K562 treated with DMSO at 1 percent for 12 hours (cell line): Measurements from ENCODE around the gene MTMR2. TPM values are rescaled to one million over a fixed set of nuclear protein-coding genes. Genes with fewer than 3 reads are reported as not detected.

Experiments used
- total RNA-seq: library from RNA; unstranded; fragments of 300-600 nt; gene quantifications from 2 replicates; pipeline ENCODE4 v1.2.3, GENCODE V29; 2022; ENCODE audit not compliant: insufficient read depth

The MTMR2 gene
- total RNA-seq, result 7.8 and 16.7 TPM in 2 replicates

GRCh38 chr11:95923728-95924413, at the start of gene MTMR2:
Gene MTMR2 (minus strand): TSS chr11:95924107. CDS start chr11:95923954, 153 bp downstream.

GRCh38 chr11:95790123-95790932, 133.6 kb downstream of the MTMR2 start, which contains the start of gene CEP57:
Gene CEP57 (plus strand): TSS chr11:95790498. CDS start chr11:95790699, 201 bp downstream.

GRCh38 chr11:95789506-95790122, 134.3 kb downstream of the MTMR2 start, which contains the start of gene FAM76B:
Gene FAM76B (minus strand): TSS chr11:95789782. CDS start chr11:95789478, 304 bp downstream.

Other genes starting within 250 kb of the MTMR2 start
- 10.1 and 31.4 TPM in 2 replicates for gene FAM76B, start 134.3 kb downstream of the MTMR2 start, total RNA-seq
- gene CEP57, start 133.6 kb downstream of the MTMR2 start, total RNA-seq, result 24.3 and 62.5 TPM in 2 replicates